Measurements from ENCODE around the gene SERPINB10.

- TF ChIP-seq MAX (IDR thresholded peaks at IDR 0.05) (no peak), CTCF (IDR thresholded peaks at IDR 0.05) (peak; percentile 37), RAD21 (conservative IDR thresholded peaks at IDR 0.05 in 1 of 2, IDR thresholded peaks at IDR 0.05 in 1 of 2) (no peak), CBX8 (IDR thresholded peaks at IDR 0.05) (no peak)
Observed at GRCh38 chr18:63974991-63975390, 67.2 kb downstream of the SERPINB10 start.
